ENCODE results near the gene SETD7.
A peak's percentile ranks its signal among the peaks of the same experiment; 100 is the strongest.

The SETD7 gene

GRCh38 chr4:139524062-139524631 lies 31.9 kb downstream of the SETD7 start:
- no peak overlapping the region for H3K27ac Mint-ChIP-seq
- H3K4me3 Mint-ChIP-seq: no peak overlapping the region
- DNase-seq (ENCODE audit: low spot score in 2 of 2) (no peak), ATAC-seq (ENCODE audit: low read depth) (no peak)
- no peaks in the 10 kb centered on the region for H3K9me3 Mint-ChIP-seq
- no peaks in the 10 kb centered on the region for H3K27me3 Mint-ChIP-seq
- H3K36me3 Mint-ChIP-seq: peaks cover 38% of the 10 kb centered on the region
- peaks cover 7% of the 10 kb centered on the region for H3K4me1 Mint-ChIP-seq

GRCh38 chr4:139523076-139523475 lies 32.9 kb downstream of the SETD7 start:
- peaks cover 34% of the 10 kb centered on the region for H3K36me3 Mint-ChIP-seq
- ATAC-seq (ENCODE audit: low read depth) (no peak), DNase-seq (ENCODE audit: low spot score in 2 of 2) (no peak)
- H3K4me3 Mint-ChIP-seq: no peak overlapping the region
- H3K27ac Mint-ChIP-seq: no peak overlapping the region
- peaks cover 5% of the 10 kb centered on the region for H3K4me1 Mint-ChIP-seq
- no peaks in the 10 kb centered on the region for H3K9me3 Mint-ChIP-seq
- H3K27me3 Mint-ChIP-seq: no peaks in the 10 kb centered on the region

- H3K4me1 Mint-ChIP-seq: peaks cover 5% of the 10 kb centered on the region
- H3K4me3 Mint-ChIP-seq: no peak overlapping the region
Observed at GRCh38 chr4:139522457-139522856, 33.6 kb downstream of the SETD7 start.

GRCh38 chr4:139521754-139522401 lies 34.1 kb downstream of the SETD7 start:
- Mint-ChIP-seq H3K36me3 (peaks cover 41% of the 10 kb centered on the region), H3K27ac (no peak overlapping the region), H3K4me1 (peaks cover 5% of the 10 kb centered on the region), H3K9me3 (no peaks in the 10 kb centered on the region), H3K4me3 (no peak overlapping the region), H3K27me3 (no peaks in the 10 kb centered on the region)
- ATAC-seq (ENCODE audit: low read depth): no peak
- no peak for DNase-seq (ENCODE audit: low spot score in 2 of 2)

More at GRCh38 chr4:139522457-139522856, 33.6 kb downstream of the SETD7 start:
- H3K36me3 Mint-ChIP-seq: peaks cover 39% of the 10 kb centered on the region
- H3K27me3 Mint-ChIP-seq: no peaks in the 10 kb centered on the region
- no peak for ATAC-seq (ENCODE audit: low read depth)
- DNase-seq (ENCODE audit: low spot score in 2 of 2): no peak
- no peak overlapping the region for H3K27ac Mint-ChIP-seq
- no peaks in the 10 kb centered on the region for H3K9me3 Mint-ChIP-seq

- Mint-ChIP-seq H3K27ac (no peak overlapping the region), H3K36me3 (peaks cover 41% of the 10 kb centered on the region)
Observed at GRCh38 chr4:139515531-139515958, 40.5 kb downstream of the SETD7 start.

GRCh38 chr4:139514382-139515059 lies 41.5 kb downstream of the SETD7 start:
- H3K4me3 Mint-ChIP-seq: no peak overlapping the region
- H3K27ac Mint-ChIP-seq: peak overlapping the region; percentile 38
- DNase-seq (ENCODE audit: low spot score in 2 of 2): no peak
- H3K36me3 Mint-ChIP-seq: peaks cover 42% of the 10 kb centered on the region
- no peaks in the 10 kb centered on the region for H3K4me1 Mint-ChIP-seq
- no peaks in the 10 kb centered on the region for H3K27me3 Mint-ChIP-seq
- no peaks in the 10 kb centered on the region for H3K9me3 Mint-ChIP-seq
- no peak for ATAC-seq (ENCODE audit: low read depth)

More at GRCh38 chr4:139515531-139515958, 40.5 kb downstream of the SETD7 start:
- no peaks in the 10 kb centered on the region for H3K9me3 Mint-ChIP-seq
- no peak overlapping the region for H3K4me3 Mint-ChIP-seq
- DNase-seq (ENCODE audit: low spot score in 2 of 2): no peak
- no peaks in the 10 kb centered on the region for H3K27me3 Mint-ChIP-seq
- no peak for ATAC-seq (ENCODE audit: low read depth)
- H3K4me1 Mint-ChIP-seq: no peaks in the 10 kb centered on the region

GRCh38 chr4:139511320-139511719 lies 44.7 kb downstream of the SETD7 start:
- Mint-ChIP-seq H3K4me1 (no peaks in the 10 kb centered on the region), H3K4me3 (no peak overlapping the region), H3K36me3 (peaks cover 36% of the 10 kb centered on the region), H3K9me3 (no peaks in the 10 kb centered on the region), H3K27ac (no peak overlapping the region), H3K27me3 (no peaks in the 10 kb centered on the region)
- no peak for DNase-seq (ENCODE audit: low spot score in 2 of 2)
- ATAC-seq (ENCODE audit: low read depth): no peak

- Mint-ChIP-seq H3K27me3 (no peaks in the 10 kb centered on the region), H3K4me1 (no peaks in the 10 kb centered on the region), H3K4me3 (no peak overlapping the region), H3K9me3 (no peaks in the 10 kb centered on the region), H3K36me3 (peaks cover 28% of the 10 kb centered on the region), H3K27ac (no peak overlapping the region)
- DNase-seq (ENCODE audit: low spot score in 2 of 2) (no peak), ATAC-seq (ENCODE audit: low read depth) (no peak)
Observed at GRCh38 chr4:139509727-139510410, 46.1 kb downstream of the SETD7 start.

- no peak for DNase-seq (ENCODE audit: low spot score in 2 of 2)
- peaks cover 1% of the 10 kb centered on the region for H3K9me3 Mint-ChIP-seq
- no peak for ATAC-seq (ENCODE audit: low read depth)
- H3K4me3 Mint-ChIP-seq: no peak overlapping the region
- peaks cover 28% of the 10 kb centered on the region for H3K36me3 Mint-ChIP-seq
- H3K27ac Mint-ChIP-seq: no peak overlapping the region
- no peaks in the 10 kb centered on the region for H3K4me1 Mint-ChIP-seq
- no peaks in the 10 kb centered on the region for H3K27me3 Mint-ChIP-seq
Observed at GRCh38 chr4:139508581-139509237, 47.3 kb downstream of the SETD7 start.

- no peaks in the 10 kb centered on the region for H3K27me3 Mint-ChIP-seq
- no peaks in the 10 kb centered on the region for H3K4me1 Mint-ChIP-seq
- H3K9me3 Mint-ChIP-seq: peaks cover 1% of the 10 kb centered on the region
- DNase-seq (ENCODE audit: low spot score in 2 of 2): no peak
- H3K27ac Mint-ChIP-seq: no peak overlapping the region
- no peak overlapping the region for H3K4me3 Mint-ChIP-seq
- peaks cover 31% of the 10 kb centered on the region for H3K36me3 Mint-ChIP-seq
- ATAC-seq (ENCODE audit: low read depth): no peak
Observed at GRCh38 chr4:139506774-139507173, 49.2 kb downstream of the SETD7 start.

GRCh38 chr4:139503622-139504166 lies 52.3 kb downstream of the SETD7 start:
- no peak overlapping the region for H3K27ac Mint-ChIP-seq
- DNase-seq (ENCODE audit: low spot score in 2 of 2): no peak
- H3K36me3 Mint-ChIP-seq: peaks cover 18% of the 10 kb centered on the region
- no peaks in the 10 kb centered on the region for H3K4me1 Mint-ChIP-seq
- ATAC-seq (ENCODE audit: low read depth): no peak
- no peaks in the 10 kb centered on the region for H3K27me3 Mint-ChIP-seq
- H3K4me3 Mint-ChIP-seq: no peak overlapping the region
- peaks cover 1% of the 10 kb centered on the region for H3K9me3 Mint-ChIP-seq

- Mint-ChIP-seq H3K27me3 (no peaks in the 10 kb centered on the region), H3K4me3 (no peak overlapping the region), H3K27ac (no peak overlapping the region), H3K9me3 (peaks cover 1% of the 10 kb centered on the region), H3K4me1 (no peaks in the 10 kb centered on the region), H3K36me3 (peaks cover 15% of the 10 kb centered on the region)
- DNase-seq (ENCODE audit: low spot score in 2 of 2) (no peak), ATAC-seq (ENCODE audit: low read depth) (no peak)
Observed at GRCh38 chr4:139501927-139502899, 53.8 kb downstream of the SETD7 start.

- Mint-ChIP-seq H3K9me3 (peaks cover 1% of the 10 kb centered on the region), H3K4me1 (no peaks in the 10 kb centered on the region), H3K36me3 (peaks cover 13% of the 10 kb centered on the region), H3K27ac (no peak overlapping the region), H3K4me3 (no peak overlapping the region), H3K27me3 (no peaks in the 10 kb centered on the region)
- no peak for ATAC-seq (ENCODE audit: low read depth)
- no peak for DNase-seq (ENCODE audit: low spot score in 2 of 2)
Observed at GRCh38 chr4:139501527-139501926, 54.5 kb downstream of the SETD7 start.
